NCI-H1105 treated with DMSO at 0.1 percent for 48 hours (cell line): Measurements from ENCODE around the gene CXXC1.

Experiments
- DNase-seq: peaks from one replicate; lab custom pipeline; 2025; lab: John Stamatoyannopoulos, UW

Gene CXXC1

GRCh38 chr18:50297621-50298442, 10.3 kb upstream of the CXXC1 start:
- peak; percentile 72 for DNase-seq

- no peak for DNase-seq
These were observed 5.5 kb upstream of the CXXC1 start for GRCh38 chr18:50293039-50293438.

- no peak for DNase-seq
These were observed 1.6 kb upstream of the CXXC1 start for GRCh38 chr18:50289108-50289443.

GRCh38 chr18:50288348-50289107, 1.0 kb upstream of the CXXC1 start:
- DNase-seq = peak; percentile 35

- no peak for DNase-seq
These were observed 458 bp downstream of the CXXC1 start for GRCh38 chr18:50287028-50287440.

GRCh38 chr18:50286391-50287027, 983 bp downstream of the CXXC1 start:
- peak; percentile 45 for DNase-seq

GRCh38 chr18:50285631-50286321, 1.7 kb downstream of the CXXC1 start:
- no peak for DNase-seq

- no peak for DNase-seq
These were observed 2.4 kb downstream of the CXXC1 start for GRCh38 chr18:50285071-50285470.

- no peak for DNase-seq
These were observed 3.1 kb downstream of the CXXC1 start for GRCh38 chr18:50284255-50284885.

GRCh38 chr18:50283469-50284209, 3.9 kb downstream of the CXXC1 start:
- no peak for DNase-seq

GRCh38 chr18:50282521-50283335, 4.8 kb downstream of the CXXC1 start:
- no peak for DNase-seq

GRCh38 chr18:50281972-50282520, 5.4 kb downstream of the CXXC1 start:
- DNase-seq = no peak

GRCh38 chr18:50281295-50281971, 6.1 kb downstream of the CXXC1 start, which contains the start of gene MBD1:
MBD1 (minus strand) TSS chr18:50281523; CDS start chr18:50279992, 1,531 bp downstream.
- peak; percentile 98 for DNase-seq

GRCh38 chr18:50280707-50281294, 6.7 kb downstream of the CXXC1 start:
- DNase-seq = no peak

- DNase-seq = no peak
These were observed 7.7 kb downstream of the CXXC1 start for GRCh38 chr18:50279752-50280151.

- no peak for DNase-seq
These were observed 9.6 kb downstream of the CXXC1 start for GRCh38 chr18:50277942-50278341.

- no peak for DNase-seq
These were observed 11.0 kb downstream of the CXXC1 start for GRCh38 chr18:50276452-50276851.

- no peak for DNase-seq
These were observed 11.9 kb downstream of the CXXC1 start for GRCh38 chr18:50275503-50276036.

GRCh38 chr18:50274941-50275340, 12.6 kb downstream of the CXXC1 start:
- DNase-seq = no peak
